Endometrial microvascular endothelial cells (primary cell): ENCODE data around the gene SEL1L3. TPM values are rescaled to one million over a fixed set of nuclear protein-coding genes. Genes with fewer than 3 reads are reported as not detected.

ENCODE experiments used
- in situ Hi-C: cut with HindIII; loops from 2 replicates; pipeline ENCODE4 v1.10.0; 2017; ENCODE audit warnings: low sequenced_read_pairs, low pct_unique_long_range_greater_than_20kb; ENCODE audit errors: inconsistent ontology term
- total RNA-seq: library from RNA; depleted of rRNA; stranded (reverse); fragments of >200 nt; gene quantifications from one replicate; pipeline ENCODE4 v1.2.3, GENCODE V29; 2015; ENCODE audit errors: inconsistent ontology term

Gene SEL1L3
- total RNA-seq, 1 donor from 2014 or later: 58.4 TPM

DNA sequence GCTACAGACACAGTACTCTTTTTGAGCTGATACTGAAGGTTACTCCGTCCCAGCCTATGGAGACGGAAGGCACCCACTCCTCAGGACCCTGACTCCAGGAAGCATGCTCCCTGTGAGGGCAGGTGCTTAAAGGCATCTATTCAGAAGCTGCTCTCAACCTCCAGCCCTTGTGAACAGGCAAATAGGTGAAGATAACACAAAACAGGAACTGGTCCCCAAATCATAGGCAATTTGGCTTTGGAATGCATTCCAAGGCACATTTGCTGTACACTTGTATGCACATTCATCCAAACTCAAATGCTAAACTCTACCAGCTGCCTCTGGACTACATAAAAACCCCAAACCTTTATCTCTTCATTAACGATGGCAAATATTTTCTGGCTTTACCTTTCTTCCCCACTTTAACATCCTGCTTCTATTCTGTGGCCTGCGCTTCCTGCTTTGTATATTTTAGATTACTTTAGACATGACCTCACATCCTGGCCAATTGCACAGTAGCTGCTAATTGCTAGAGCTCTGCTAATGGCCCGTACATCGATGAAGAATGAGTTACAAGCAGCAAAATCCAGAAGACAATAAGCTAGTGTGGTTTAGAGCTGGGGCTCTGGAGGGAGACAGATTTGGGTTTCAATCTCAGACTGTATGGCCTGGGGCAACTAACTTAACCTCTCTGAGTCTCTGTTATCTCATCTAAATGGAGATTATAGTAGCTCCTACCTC is 3.2 kb downstream of the SEL1L3 start:
- in situ Hi-C loops: no loop called here

DNA sequence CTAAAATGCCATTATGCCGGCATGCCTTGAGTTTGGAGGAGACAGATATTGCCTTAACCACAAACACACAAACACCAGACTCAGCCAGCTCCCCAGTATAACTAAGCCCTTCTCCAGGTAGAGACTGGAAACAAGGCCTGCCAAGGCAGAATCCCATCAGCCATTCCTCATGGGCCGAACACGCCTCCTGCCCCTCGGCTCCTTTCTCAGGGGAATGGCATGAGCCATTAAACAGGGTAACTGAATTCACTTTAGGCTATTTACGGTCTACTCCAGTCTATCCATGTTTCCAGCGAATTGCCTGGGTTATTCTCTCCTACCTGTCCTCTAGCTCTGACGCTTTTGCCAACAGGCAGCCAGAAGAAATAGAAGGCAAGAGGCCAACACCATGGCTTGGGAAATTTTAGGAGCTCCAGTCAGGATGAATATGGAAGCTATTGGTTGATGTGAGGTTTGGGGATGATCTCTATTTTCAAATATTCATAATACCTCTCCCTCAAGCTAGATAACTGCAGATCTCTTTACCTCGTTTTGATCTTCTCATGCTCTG is 4.9 kb downstream of the SEL1L3 start:
- in situ Hi-C loops: no loop called here

DNA sequence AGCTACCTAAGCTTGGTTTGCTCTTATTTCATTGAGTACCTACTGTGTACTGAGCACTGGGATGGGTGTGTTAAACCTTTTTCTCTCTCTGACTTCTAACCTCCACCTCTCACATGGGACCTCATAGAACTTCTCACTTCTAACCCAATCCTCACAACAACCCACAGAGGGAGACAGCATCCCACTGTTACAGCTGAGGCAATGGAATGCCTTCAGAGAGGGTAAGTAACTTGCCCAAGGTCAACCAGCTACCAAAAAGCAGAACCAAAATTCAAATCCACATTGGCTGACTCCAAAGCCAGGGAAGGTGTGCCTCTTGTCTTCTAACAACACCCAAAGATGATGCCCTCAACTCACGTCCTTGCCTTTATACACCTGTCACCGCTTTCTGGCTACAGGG is 5.4 kb downstream of the SEL1L3 start:
- in situ Hi-C loops: no loop called here

DNA sequence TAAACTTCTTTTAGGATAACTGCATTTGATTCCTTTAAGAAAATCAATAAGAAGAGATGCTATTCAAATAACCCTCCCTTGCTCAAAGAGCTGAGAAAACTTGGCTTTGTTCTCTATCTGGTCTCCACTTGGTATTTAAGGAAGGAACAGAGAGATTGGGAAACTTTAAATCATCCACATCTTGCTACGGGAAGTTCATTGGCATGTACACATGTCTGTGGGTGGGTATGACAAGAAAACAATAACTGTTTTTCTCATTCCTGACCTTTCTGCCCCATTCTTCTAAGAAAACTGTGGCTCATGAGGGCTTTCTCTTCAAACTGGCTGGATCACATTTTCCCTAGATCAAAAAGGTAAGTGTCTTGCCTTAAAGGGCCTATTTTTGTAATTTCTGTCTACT is 6.0 kb downstream of the SEL1L3 start:
- in situ Hi-C loops: no loop called here

DNA sequence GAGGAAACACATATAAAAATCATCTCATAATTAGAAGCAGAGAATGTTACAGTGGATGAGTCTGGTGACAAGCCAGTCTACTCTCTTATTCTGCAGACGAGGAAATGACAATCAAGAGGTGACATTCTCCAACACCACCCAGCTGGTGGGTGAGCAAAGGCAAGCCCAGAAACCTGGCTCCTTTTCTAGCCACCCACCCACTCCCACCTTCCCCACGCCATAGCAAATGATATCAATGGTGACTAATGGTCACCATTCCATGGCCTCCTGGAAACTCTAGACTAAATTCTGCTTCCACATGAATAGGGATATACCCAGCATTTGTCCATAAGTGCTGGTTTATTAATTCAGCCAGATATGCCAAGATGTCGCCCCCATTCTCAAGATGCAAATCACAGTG is 10.7 kb downstream of the SEL1L3 start:
- in situ Hi-C loops: no loop called here

DNA sequence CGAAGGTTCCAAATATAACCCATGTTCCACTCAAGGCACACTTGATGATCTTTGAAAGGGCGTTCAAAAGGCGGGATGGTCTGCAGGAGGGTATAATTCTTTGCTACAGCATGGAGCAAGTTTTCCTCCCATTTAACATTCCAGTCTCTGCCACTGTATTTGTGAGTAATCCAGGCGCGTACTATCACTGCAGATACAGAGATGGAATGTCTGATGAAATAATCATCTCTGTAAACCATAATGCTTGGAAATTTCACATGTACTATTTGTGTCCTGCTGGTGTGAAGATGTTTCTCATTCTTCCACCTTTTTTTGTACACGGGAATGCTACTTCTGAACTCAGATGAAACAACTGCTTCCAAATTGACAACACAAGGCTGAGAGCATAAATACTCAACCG is 15.5 kb downstream of the SEL1L3 start:
- in situ Hi-C loops: no loop called here

DNA sequence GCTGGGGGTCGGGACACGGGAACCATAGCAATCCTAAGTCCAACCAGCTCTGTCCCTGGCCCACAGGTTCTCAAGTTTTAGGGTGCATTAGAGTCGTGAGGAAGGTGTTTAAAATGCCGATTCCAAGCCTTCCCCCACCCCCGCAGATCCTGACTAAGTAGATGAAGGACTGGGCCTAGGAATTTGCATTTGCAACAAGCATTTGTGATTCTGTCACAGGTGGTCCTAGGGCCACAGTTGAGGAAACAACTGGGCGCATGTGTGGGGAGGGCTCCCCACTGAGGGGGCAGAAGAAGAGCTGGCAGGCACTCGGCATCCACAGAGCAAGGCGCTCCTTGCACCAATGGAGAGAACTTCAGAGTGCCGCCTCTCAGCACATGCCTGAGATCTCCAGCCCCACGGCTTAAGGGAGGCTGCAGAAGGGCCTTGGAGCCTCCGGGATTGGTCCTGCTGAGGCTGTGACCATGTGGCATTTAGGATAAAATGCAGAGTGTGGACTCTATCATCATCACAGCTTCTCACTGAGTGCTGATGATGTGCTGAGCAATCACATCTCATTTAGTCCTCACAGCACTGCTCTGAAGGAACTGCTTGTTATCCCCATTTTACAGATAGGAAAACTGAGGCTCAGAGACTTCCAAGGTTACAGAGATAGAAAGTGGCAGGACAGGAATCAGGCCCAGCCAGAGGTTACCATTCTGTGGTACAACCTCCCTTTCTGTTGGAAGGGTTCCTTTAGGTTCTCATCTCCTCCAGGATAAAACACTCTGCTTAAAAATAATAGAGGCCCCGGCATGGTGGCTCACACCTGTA is 16.7 kb downstream of the SEL1L3 start:
- in situ Hi-C loops: no loop called here

DNA sequence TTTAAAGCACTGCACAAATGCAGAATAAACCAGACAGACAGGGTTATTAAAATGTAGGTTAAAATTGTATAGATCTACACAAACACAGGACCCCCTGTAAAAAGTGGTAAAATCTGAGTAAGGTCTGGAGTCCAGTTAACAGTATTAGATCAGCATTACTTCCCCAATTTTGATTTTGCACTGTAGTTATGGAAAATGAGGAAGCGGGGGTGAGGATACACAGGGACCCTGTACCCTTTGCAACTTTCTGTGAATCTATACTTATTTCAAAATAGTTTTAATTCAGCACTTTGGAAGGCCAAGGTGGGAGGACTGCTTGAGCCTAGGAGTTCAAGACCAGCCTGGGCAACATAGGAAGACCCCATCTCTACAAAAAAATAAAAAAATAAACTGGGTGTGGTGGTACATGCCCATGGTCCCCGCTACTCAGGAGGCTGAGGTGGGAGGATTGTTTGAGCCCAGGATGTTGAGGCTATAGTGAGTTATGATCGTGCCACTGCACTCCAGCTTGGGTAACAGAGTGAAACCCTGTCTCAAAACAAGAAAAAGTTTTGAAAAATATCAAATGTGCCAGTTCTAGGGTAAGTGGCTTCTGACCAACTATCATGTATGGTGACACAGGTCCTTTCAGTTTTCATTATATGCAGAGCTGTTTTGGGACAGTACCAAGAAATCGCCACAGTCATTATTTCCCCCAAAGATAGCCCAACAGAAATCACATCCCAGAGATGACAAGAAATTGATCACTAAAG is 17.7 kb downstream of the SEL1L3 start:
- in situ Hi-C loops: no loop called here

DNA sequence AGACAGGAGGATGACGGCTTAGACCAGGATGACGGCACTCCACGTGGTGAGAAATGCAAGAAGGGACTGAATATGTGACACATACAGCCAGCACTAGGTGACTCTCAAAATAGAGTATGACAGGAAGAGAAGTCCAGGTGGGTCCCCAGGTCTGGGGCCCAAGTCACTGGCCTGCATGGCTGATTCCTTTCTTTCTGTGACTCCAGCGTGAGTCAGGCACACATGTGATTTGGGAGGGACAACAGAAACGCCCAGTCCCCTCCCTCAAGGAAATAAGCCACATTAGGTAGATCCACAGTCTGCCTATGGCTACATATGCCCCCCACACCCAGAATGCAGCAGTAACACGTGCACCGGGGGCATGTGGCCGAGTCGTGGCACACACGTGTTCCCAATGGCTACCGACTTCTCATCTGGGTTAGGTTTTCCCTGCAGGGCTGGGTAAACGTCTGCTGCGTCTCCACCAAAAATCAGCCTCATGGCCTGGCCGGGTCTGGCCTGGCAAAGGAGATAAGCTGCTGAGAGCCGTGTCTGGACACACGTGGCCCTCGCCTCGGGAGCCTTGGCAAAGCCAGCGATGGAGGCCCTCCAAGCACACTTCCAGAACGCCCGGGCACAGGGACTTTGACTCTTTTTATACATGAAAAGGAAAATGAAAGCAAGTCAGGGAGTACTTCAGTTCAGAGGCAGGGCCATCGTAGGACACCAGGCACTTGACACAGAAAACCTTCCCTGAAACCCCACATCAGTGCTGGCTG is 19.3 kb downstream of the SEL1L3 start:
- in situ Hi-C loops: no loop called here

DNA sequence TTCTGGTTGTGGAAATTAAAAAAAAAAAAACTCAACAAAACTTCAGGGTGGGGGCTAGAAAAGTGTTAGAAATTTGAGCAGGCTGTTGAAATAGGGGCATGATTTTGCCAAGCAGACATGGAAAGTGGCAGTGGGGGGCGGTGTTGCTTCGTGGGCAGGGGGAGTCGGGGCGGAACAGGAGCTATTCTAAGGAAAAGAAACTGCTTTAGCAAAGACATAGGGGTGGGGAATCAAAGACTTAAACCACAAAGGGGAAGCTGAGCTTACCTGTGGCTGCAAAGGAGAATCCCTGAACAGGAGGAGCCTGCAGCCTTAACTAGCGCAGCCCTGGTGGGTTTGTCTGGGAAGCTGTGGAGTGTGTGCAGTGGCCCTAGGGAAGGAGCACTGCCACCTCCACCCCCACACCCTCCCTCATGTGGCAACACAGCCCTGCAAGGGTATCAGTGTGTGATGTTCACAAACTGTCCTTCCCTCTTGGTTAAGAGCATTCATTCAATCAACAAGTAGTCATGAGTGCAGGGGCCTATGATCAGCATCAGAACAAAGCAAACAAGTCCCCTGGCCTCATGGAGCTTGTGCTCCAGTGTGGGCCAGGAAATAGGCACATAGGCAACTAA is 20.5 kb downstream of the SEL1L3 start:
- in situ Hi-C loops: no loop called here

DNA sequence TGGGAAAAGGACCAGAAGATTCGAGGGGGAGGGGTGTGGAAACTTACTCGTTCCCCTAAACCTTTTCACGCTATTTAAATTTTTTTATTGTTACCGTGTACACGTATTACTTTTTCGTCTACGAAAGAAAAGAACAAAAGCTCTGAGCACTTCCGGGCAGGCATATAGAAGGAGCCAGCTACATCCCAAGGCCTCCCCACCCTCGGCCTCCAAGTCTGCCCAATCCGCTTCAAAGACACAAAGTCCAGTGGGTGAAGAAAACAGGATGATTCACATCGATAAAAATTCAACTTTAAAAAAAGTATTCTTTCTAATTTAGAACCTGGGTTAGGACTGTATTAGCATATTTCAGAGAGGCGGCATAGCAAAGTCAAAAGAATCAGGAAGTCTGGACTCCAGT is 23.1 kb downstream of the SEL1L3 start:
- in situ Hi-C loops: no loop called here

DNA sequence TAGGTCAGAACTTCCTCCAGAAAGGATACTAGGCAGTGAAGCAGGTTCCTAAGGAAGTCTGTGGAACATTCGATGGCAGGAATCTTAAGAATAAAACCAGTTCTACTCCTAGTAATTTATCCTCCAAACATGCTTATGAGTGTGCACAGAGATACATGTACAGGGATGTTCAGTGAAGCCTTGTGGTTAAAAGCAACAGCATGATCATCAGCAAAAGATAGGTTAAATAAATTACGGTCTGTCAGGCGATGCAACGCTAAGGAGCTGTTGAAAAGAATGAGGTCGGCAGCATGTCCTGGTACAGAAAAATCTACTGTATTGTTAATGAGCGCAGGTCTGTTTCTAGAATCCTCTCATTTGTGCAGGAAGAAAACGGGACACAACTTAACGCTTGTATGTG is 23.6 kb downstream of the SEL1L3 start:
- in situ Hi-C loops: no loop called here

DNA sequence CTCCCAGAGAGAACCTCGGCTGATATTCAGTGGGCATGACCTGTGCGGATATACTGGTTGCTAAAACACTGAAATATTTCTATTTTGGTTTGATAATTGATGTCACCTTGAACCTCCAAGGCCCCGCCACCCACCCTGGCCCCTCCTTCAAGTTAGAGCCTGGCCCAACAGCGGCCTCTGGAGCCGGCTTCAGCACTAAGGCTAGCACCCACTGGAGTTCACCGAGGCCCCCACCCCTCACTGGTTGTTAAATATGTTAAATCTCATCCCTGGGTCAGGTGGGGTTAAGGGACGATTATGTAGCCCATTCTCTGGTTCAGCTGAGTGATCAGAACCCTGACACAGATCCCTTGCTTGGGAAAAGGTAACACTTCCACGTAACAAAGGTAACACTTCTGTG is 24.3 kb downstream of the SEL1L3 start:
- in situ Hi-C loops: no loop called here

DNA sequence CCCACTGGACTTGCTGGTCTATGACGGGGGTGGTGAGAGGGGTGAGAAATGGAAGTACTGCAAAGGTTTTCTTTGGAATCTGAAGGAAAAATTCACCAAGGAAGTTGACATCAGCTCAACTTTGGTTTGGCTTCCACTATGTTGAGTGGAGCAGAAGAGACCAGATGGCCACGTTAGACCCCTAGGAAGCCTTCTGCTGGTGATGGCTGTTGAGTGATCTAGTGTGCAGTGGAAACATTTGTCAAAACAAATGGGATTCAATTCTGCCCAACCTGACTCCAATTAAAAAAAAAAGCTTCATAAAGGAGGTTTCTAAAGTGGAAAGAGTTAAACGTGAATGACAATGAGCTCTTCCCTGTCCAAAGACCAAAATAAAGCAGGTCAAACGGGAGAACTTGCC is 25.7 kb downstream of the SEL1L3 start:
- in situ Hi-C loops: no loop called here

DNA sequence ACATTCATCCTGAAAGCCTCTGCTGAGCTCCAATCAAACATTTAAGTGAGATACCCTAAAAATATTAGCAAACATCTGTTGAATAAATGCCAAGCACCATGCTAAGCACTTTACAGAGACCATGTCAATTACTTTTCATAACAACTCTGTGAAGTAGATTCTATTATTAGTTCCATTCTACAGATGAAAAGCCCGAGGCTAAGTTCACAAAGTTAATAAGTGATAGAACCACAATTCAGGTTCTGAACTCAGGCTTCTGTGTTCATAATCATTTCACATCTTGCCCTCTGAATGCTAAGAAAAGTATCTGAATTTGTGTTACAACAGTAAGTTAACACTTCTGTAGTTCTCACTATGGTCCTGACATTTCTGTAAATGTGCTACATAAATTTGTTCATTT is 27.4 kb downstream of the SEL1L3 start:
- in situ Hi-C loops: no loop called here

DNA sequence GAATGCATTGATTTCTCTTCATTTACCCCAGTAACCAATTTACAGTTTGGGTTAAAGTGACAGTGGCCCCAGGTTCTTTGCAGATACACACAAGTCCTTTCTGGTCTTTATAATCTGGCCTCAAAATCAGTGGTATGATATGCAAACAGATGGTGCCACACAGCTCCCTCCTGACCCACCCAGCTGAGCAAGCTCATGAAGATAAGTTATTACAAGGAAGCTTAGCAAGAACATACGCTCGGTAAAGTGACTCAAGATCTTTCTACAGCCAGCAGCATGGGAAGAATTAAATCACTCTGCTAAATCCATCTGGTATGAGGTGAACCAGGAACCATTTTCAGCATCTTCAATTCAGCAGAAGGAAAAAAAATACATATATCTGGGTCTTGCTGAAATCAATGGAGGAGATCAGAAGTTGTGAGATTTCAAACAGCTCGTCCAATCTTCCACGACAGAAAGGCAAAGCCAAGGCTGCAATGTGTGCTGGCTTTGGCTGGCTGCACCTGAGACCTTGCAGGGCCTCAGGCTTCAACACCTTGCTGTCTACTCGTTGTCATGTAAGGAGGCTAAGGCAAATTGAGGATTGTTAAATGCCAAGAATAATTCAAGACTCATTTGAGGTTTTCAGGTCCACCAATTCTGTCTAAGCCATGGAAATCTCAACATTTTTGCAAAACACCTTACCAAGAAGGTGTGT is 28.2 kb downstream of the SEL1L3 start:
- in situ Hi-C loops: no loop called here

DNA sequence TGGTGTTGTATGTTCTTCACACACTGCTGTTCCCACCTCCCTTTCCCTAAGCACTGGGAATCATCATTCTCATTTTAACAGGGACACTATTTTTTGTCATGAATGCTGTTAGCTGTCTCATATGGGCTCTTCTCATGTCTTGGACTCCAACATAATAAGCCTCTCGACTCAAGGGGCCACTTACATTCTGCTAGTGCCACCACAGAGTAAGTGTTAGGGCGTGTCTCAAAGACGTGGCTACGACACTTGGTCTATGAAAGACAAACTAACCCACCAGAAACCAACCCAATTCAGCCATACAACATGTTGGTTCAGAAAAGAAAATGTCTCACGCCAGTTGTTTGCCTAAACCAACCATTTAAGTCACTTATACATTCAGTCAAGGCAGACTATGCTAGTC is 32.2 kb downstream of the SEL1L3 start:
- in situ Hi-C loops: no loop called here

DNA sequence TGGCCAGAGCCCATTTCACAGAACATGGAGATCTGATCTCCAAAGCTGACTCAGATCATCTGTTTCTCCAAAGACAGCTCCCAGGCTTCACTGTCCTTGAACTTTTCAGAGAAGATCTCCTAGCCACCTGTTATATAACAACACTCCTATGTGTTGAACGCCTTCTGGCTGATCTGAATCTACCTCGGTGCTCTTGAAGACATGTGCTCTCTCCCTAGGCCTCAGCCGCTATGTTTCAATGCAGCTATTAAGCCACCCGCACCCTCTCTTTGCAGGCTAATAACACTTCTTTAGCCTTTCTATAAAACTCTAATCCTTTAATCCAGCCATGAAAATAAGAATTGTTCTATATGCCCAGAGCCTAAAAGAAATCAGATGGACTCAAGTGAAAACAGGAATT is 34.9 kb downstream of the SEL1L3 start:
- in situ Hi-C loops: no loop called here
